Loucy (cell line): Measurements from ENCODE around the gene CAMTA1.

Experiments
- H2AFZ ChIP-seq: fragments of 200-600 bp; sonication (generic); 2 replicates; pipeline ENCODE4 v1.6.0; 2016; ENCODE audit warnings: antibody characterized with exemption, mild to moderate bottlenecking, low read length, moderate library complexity
- H3F3A ChIP-seq: fragments of 200-600 bp; 2 replicates; pipeline ENCODE4 v1.6.0; 2016; ENCODE audit warnings: antibody characterized with exemption, low read depth, mild to moderate bottlenecking
- H3K27me3 ChIP-seq: fragments of 200-600 bp; sonication (generic); 2 replicates; pipeline ENCODE4 v1.6.1; 2014; ENCODE audit warnings: low read length, mild to moderate bottlenecking; ENCODE audit not compliant: insufficient read depth, poor library complexity, severe bottlenecking
- H3K36me3 ChIP-seq: fragments of 200-600 bp; sonication (generic); 2 replicates; pipeline ENCODE4 v1.6.1; 2016; ENCODE audit warnings: low read length; ENCODE audit not compliant: insufficient read depth
- H3K4me1 ChIP-seq: fragments of 200-600 bp; sonication (generic); 2 replicates; pipeline ENCODE4 v1.5.1; 2014; ENCODE audit warnings: low read length, mild to moderate bottlenecking; ENCODE audit not compliant: insufficient read depth, poor library complexity, severe bottlenecking
- H3K4me2 ChIP-seq: fragments of 200-600 bp; sonication (generic); 2 replicates; pipeline ENCODE4 v1.6.0; 2014; ENCODE audit warnings: antibody characterized with exemption, low read length, low read depth, mild to moderate bottlenecking; ENCODE audit not compliant: poor library complexity, severe bottlenecking
- H3K4me3 ChIP-seq: fragments of 200-600 bp; sonication (generic); 2 replicates; pipeline ENCODE4 v1.5.1; 2014; ENCODE audit warnings: low read length, mild to moderate bottlenecking, mixed read lengths; ENCODE audit not compliant: poor library complexity, severe bottlenecking
- H3K79me2 ChIP-seq: fragments of 200-600 bp; sonication (generic); 2 replicates; pipeline ENCODE4 v1.6.1; 2014; ENCODE audit warnings: low read length; ENCODE audit not compliant: insufficient read depth
- H3K9ac ChIP-seq: fragments of 200-600 bp; sonication (generic); 2 replicates; pipeline ENCODE4 v1.6.0; 2014; ENCODE audit warnings: mild to moderate bottlenecking, low read depth, low read length, moderate library complexity; ENCODE audit not compliant: poor library complexity, severe bottlenecking
- H3K9me2 ChIP-seq: fragments of 200-600 bp; sonication (generic); replicated peaks from 2 replicates; pipeline ENCODE4 v1.6.1; 2016; ENCODE audit warnings: low read depth, low read length, mixed read lengths
- H3K9me3 ChIP-seq: fragments of 200-600 bp; sonication (generic); 2 replicates; pipeline ENCODE4 v1.6.1; 2014; ENCODE audit warnings: mild to moderate bottlenecking, antibody characterized with exemption, low read length, low read depth; ENCODE audit not compliant: insufficient read depth
- H4K20me1 ChIP-seq: fragments of 200-600 bp; sonication (generic); 2 replicates; pipeline ENCODE4 v1.6.0; 2014; ENCODE audit warnings: antibody characterized with exemption, low read length, mild to moderate bottlenecking; ENCODE audit not compliant: insufficient read depth, poor library complexity, severe bottlenecking
- CTCF ChIP-seq: fragments of 200-600 bp; sonication (generic); conservative IDR thresholded peaks from 2 replicates; pipeline ENCODE4 v1.5.1; 2014; ENCODE audit warnings: mild to moderate bottlenecking, antibody characterized with exemption, low read length
- EZH2phosphoT487 ChIP-seq: fragments of 200-600 bp; IDR thresholded peaks from 2 replicates; pipeline ENCODE4 v1.6.1; 2018; ENCODE audit warnings: antibody characterized with exemption, mild to moderate bottlenecking, moderate library complexity, borderline replicate concordance

The CAMTA1 gene

DNA sequence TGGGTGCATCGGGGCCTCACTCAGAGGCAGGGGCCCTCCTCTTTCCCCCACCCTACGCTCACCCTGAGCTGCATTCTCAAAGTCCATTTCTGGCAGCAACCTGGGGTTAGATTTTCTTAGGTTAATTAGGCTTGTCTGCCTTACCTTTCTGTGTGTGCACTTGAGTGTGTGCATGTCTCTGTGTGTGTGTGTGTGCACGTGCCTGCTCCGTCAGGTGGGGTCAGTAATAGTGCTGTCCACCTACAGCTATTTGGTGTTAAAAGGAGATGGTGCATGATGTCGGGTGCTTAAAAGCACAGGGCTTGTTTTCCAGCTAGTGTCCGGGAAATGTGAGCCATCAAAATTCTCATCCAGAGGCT, 257.9 kb downstream of the CAMTA1 start:
- Histone ChIP-seq H3K4me1 (no peaks in the 10 kb centered on the region), H3K79me2 (no peaks in the 10 kb centered on the region), H3F3A (no peaks in the 10 kb centered on the region), H4K20me1 (no peaks in the 10 kb centered on the region), H3K4me3 (no peak overlapping the region), H3K9me3 (no peaks in the 10 kb centered on the region), H3K36me3 (no peaks in the 10 kb centered on the region), H3K9me2 (no peaks in the 10 kb centered on the region), H3K9ac (no peak overlapping the region), H3K4me2 (no peak overlapping the region), H2AFZ (no peak overlapping the region), H3K27me3 (no peaks in the 10 kb centered on the region)
- TF ChIP-seq EZH2phosphoT487 (no peak), CTCF (no peak)

DNA sequence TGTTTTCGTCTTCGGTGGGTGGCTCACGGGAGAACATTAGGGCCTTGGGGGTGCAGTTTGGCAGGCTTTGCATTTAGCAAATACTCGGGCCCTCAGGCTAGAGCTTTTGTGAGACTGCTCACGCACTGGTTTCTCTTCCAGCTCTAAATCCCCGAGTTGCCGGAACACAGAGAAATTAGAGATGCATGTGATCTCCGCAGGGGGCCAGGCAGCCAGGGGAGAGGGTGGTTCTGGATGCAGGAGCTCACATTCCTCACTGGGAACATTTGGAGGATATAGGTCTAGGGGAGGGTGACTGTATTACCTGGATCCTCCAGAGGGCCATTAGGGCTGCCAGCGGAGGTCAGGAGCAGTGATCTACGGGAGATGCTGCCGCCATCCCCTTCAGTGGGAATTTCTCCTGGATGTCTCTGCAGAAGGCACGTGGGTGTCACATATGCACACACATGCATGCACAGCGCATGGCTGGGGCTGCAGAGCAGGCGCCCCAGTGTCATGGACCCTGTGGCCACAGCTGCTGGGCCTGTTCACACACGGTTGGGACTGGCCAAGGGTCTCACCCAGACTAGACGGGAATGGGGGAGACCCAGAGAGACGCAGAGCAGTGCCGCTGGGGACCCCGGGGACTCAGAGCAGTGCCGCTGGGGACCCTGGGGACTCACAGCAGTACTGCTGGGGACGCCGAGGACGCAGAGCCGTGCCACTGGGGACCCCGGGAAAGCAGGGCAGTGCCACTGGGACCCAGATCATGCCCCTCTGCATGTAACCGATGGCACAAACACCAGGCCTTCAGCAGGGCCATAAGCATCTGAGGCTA, 258.7 kb downstream of the CAMTA1 start:
- H3K9me2 ChIP-seq: no peaks in the 10 kb centered on the region
- TF ChIP-seq EZH2phosphoT487: no peak
- TF ChIP-seq CTCF: no peak
- no peaks in the 10 kb centered on the region for H3K79me2 ChIP-seq
- no peaks in the 10 kb centered on the region for H3K27me3 ChIP-seq
- H3K36me3 ChIP-seq: no peaks in the 10 kb centered on the region
- H3K9ac ChIP-seq: no peak overlapping the region
- no peaks in the 10 kb centered on the region for H3F3A ChIP-seq
- H3K4me3 ChIP-seq: no peak overlapping the region
- no peaks in the 10 kb centered on the region for H4K20me1 ChIP-seq
- H2AFZ ChIP-seq: no peak overlapping the region
- H3K4me2 ChIP-seq: no peak overlapping the region
- no peaks in the 10 kb centered on the region for H3K9me3 ChIP-seq
- H3K4me1 ChIP-seq: no peaks in the 10 kb centered on the region

GRCh38 chr1:7045897-7046296, 260.6 kb downstream of the CAMTA1 start:
- Histone ChIP-seq H3K9ac (no peak overlapping the region), H3K4me1 (no peaks in the 10 kb centered on the region), H3K4me3 (no peak overlapping the region), H2AFZ (no peak overlapping the region), H3K9me3 (no peaks in the 10 kb centered on the region), H3F3A (no peaks in the 10 kb centered on the region), H3K36me3 (no peaks in the 10 kb centered on the region), H4K20me1 (no peaks in the 10 kb centered on the region), H3K4me2 (no peak overlapping the region), H3K79me2 (no peaks in the 10 kb centered on the region), H3K27me3 (no peaks in the 10 kb centered on the region), H3K9me2 (no peaks in the 10 kb centered on the region)
- TF ChIP-seq EZH2phosphoT487: no peak
- TF ChIP-seq CTCF: no peak
